Liver (tissue), 3 donors: ENCODE data around the gene CELF2.

ENCODE experiments used
- JUND ChIP-seq, 2 donors: IDR thresholded peaks; 2 replicates each; pipeline ENCODE4 v1.6.1; 2016; ENCODE audit warnings: antibody characterized with exemption in 2 of 2
- TF ChIP-seq, protein P1 (sequence below): fragments of 150-350 bp; IDR thresholded peaks from 2 replicates; pipeline ENCODE4 v1.5.1; 2017; ENCODE audit warnings: improper control_type of control experiment, low read depth, low read length; ENCODE audit not compliant: missing input control
- donor health status: healthy.
- donor health status: healthy.

DNA sequence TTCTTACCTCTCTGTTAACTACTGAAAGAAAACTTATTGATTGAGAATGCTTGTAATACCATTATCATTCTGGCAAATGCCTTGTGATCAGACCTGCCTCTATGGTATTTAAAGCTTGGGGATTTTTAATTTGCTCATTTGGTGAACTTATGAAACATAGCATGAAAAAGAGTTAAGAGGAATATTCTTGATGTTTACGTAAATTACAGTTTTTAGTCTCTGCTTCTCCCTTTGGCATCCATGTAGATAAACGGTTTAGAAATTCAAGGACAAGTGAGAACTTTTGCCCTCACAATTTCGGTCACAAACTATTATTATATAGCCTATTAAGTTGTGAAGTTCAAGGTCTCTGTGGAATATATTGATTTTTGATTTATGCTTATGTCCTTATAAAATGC is 11.2 kb upstream of the CELF2 start:
- TF ChIP-seq, protein P1, sequence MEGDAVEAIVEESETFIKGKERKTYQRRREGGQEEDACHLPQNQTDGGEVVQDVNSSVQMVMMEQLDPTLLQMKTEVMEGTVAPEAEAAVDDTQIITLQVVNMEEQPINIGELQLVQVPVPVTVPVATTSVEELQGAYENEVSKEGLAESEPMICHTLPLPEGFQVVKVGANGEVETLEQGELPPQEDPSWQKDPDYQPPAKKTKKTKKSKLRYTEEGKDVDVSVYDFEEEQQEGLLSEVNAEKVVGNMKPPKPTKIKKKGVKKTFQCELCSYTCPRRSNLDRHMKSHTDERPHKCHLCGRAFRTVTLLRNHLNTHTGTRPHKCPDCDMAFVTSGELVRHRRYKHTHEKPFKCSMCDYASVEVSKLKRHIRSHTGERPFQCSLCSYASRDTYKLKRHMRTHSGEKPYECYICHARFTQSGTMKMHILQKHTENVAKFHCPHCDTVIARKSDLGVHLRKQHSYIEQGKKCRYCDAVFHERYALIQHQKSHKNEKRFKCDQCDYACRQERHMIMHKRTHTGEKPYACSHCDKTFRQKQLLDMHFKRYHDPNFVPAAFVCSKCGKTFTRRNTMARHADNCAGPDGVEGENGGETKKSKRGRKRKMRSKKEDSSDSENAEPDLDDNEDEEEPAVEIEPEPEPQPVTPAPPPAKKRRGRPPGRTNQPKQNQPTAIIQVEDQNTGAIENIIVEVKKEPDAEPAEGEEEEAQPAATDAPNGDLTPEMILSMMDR: no peak
- TF ChIP-seq JUND (IDR thresholded peaks at IDR 0.05): no peak
